ENCODE measurements around the gene RGS10.

RGS10 gene

DNA sequence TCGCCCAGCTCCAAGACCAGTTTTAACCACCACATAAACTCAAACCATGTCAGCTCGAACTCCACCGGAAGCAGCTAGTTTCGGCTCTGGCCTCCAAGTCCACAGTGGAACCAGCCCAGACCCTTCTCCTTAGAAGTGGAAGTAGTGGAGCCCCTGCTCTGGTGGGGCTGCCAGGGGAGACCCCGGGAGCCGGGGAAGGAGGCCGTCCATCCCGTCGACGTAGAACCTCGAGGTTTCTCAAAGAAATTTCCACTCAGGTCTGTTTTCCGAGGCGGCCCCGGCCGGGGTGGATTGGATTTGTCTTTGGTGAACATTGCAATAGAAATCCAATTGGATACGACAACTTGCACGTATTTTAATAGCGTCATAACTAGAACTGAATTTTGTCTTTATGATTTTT, 87.5 kb downstream of the RGS10 start:
- DNase-seq (ENCODE audit: low spot score) = no peak
- TF ChIP-seq, protein P1, sequence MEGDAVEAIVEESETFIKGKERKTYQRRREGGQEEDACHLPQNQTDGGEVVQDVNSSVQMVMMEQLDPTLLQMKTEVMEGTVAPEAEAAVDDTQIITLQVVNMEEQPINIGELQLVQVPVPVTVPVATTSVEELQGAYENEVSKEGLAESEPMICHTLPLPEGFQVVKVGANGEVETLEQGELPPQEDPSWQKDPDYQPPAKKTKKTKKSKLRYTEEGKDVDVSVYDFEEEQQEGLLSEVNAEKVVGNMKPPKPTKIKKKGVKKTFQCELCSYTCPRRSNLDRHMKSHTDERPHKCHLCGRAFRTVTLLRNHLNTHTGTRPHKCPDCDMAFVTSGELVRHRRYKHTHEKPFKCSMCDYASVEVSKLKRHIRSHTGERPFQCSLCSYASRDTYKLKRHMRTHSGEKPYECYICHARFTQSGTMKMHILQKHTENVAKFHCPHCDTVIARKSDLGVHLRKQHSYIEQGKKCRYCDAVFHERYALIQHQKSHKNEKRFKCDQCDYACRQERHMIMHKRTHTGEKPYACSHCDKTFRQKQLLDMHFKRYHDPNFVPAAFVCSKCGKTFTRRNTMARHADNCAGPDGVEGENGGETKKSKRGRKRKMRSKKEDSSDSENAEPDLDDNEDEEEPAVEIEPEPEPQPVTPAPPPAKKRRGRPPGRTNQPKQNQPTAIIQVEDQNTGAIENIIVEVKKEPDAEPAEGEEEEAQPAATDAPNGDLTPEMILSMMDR (IDR thresholded peaks at IDR 0.05; ENCODE audit: borderline replicate concordance, control extremely low read depth, extremely low read depth, insufficient read depth, missing control alignments) = no peak
- in situ Hi-C loops (cut with MboI; ENCODE audit: low sequenced_read_pairs, unreplicated experiment) = no loop called here

DNA sequence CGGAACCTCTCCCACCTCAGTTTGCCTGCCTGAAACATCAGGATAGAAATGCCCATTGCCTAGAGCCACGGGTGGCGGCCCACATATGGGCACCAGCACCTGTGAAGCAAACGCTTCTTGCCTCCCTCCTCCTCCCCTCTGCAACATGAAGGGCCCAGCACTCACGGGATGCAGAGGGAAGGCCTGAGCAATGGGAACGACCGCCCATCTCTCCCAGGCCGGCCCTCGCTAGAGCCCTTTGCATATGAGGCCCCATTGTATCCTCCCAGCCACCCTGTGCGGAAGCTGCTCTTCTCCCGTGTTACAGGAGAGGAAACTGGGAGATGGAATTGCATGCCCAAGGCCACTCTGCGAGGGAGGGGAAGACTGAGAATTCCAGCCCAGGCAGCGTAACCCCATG, 88.2 kb downstream of the RGS10 start:
- in situ Hi-C loops (cut with MboI; ENCODE audit: low sequenced_read_pairs, unreplicated experiment) = no loop called here
- DNase-seq (ENCODE audit: low spot score) = no peak

DNA sequence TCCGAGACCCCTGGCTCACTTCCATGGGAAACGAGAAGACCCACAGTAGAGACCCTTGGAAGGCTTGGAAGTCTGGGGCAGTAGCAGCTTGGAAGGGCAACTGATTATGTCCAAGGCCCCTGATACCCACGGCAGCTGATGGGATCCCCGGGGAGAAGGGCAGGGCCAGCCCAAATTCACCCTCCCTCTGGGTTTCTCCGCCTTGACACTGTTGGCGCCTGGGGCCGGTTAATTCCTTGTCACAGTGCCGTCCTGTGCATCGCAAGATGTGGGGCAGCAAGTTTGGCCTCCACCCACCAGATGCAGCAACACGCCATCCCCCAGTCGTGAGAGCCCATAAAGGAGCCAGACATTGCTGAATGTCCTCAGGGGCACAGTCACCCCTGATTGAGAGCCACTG, 89.2 kb downstream of the RGS10 start:
- TF ChIP-seq, protein P1 (IDR thresholded peaks at IDR 0.05; ENCODE audit: borderline replicate concordance, control extremely low read depth, extremely low read depth, insufficient read depth, missing control alignments) = no peak
- in situ Hi-C loops (cut with MboI; ENCODE audit: low sequenced_read_pairs, unreplicated experiment) = no loop called here
- no peak for DNase-seq (ENCODE audit: low spot score)

More for the DNA sequence above, 88.2 kb downstream of the RGS10 start:
- TF ChIP-seq, protein P1 (IDR thresholded peaks at IDR 0.05; ENCODE audit: borderline replicate concordance, control extremely low read depth, extremely low read depth, insufficient read depth, missing control alignments) = no peak

DNA sequence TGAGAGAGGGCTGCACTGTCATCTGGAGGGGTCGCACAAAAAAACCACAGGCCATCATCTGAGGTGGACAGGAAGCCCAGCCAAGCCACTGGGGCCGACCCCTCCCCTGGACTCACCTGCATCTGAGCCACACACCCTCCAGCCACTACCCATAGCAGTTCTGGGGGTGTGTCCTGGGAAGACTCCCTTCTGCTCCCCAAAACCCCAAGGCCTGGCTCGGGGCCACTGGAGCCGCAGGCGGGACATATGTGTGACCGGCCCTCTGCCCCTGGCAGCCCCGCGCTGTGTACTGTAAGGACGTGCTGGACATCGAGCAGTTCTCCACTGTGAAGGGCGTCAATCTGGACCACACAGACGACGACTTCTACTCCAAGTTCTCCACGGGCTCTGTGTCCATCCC, 90.1 kb downstream of the RGS10 start:
- DNase-seq (ENCODE audit: low spot score) = no peak
- TF ChIP-seq, protein P1 (IDR thresholded peaks at IDR 0.05; ENCODE audit: borderline replicate concordance, control extremely low read depth, extremely low read depth, insufficient read depth, missing control alignments) = no peak

DNA sequence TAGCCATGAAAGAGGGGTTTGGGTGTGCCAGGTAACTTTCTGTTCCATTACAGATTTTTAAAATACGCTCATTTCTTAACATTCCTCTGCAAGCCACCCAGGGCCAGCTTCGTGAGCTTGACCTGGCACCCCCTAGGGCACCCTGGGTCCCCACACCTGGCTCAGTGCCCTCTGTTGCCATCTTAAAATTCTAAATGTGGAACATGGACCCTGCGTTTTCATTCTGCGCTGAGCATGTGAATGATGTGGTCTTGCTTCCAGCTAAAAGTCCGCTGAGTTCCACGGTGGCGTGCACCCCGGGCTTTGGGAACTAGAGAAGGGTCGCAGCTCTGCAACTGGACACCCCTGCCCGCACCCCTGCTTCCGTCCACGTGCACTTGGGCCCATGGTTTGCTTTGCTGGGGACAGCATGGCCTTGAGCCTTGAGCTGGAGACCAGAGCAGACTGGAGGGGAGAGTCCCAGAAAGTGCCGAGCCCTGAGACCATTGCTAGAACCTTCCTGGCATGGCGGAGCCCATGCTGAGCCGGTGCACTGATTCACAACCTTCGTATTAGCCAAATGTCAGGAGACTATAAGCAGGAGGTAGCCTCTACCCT, 91.1 kb downstream of the RGS10 start:
- DNase-seq (ENCODE audit: low spot score) = no peak
- TF ChIP-seq, protein P1 (IDR thresholded peaks at IDR 0.05; ENCODE audit: borderline replicate concordance, control extremely low read depth, extremely low read depth, insufficient read depth, missing control alignments) = no peak
- in situ Hi-C loops (cut with MboI; ENCODE audit: low sequenced_read_pairs, unreplicated experiment) = no loop called here

More for the DNA sequence above, 90.1 kb downstream of the RGS10 start:
- in situ Hi-C loops (cut with MboI; ENCODE audit: low sequenced_read_pairs, unreplicated experiment) = no loop called here

DNA sequence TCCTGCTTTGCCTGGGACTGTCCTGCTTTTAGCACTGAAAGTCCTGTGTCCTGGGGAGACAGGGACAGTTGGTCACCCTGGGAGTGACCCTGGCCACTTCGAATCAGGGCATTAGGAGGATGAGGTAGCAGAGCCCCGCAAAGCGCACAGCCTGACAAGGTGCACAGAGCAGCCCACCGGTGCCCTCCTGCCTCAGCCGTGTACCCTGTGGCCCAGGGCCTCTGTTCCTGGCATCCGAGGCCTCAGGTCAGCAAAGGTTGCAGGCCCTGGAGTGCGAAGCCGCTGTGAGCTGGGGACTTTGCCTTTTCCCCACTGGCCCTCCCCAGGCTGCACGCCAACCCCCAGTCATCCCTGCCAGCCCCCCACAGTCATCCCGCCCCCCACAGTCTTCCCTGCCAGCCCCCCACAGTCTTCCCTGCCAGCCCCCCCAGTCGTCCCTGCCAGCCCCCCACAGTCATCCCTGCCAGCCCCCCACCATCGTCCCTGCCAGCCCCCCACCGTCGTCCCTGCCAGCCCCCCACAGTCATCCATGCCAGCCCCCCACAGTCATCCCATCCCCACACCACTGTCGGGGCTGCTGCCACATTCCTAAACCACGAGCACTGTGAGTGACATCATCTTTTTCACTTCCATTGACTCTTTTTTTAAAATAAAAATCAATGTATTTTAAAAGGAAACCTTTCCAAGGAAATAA, 91.8 kb downstream of the RGS10 start:
- in situ Hi-C loops (cut with MboI; ENCODE audit: low sequenced_read_pairs, unreplicated experiment) = no loop called here
- TF ChIP-seq, protein P1 (IDR thresholded peaks at IDR 0.05; ENCODE audit: borderline replicate concordance, control extremely low read depth, extremely low read depth, insufficient read depth, missing control alignments) = no peak
- no peak for DNase-seq (ENCODE audit: low spot score)
